PC-9 (cell line): ENCODE results near the gene KIFBP. TPM values are rescaled to one million over a fixed set of nuclear protein-coding genes. Genes with fewer than 3 reads are reported as not detected.

ENCODE experiments used
- BruUV-seq: library from RNA; stranded (reverse); fragments of 400-500 nt; replicated peaks from 2 replicates; lab custom pipeline; 2021; lab: Mats Ljungman, UMichigan
- CTCF ChIA-PET: fragments of 300-600 bp; sonication (Branson Sonifier 250); formaldehyde crosslinking; loops from one replicate; lab custom pipeline; 2022; ENCODE audit warnings: antibody characterized with exemption; lab: Charles Lee
- POLR2A ChIA-PET: fragments of 300-600 bp; sonication (Branson Sonifier 250); formaldehyde crosslinking; loops from one replicate; lab custom pipeline; 2022; ENCODE audit warnings: antibody characterized with exemption; ENCODE audit not compliant: unreplicated experiment; lab: Charles Lee
- DNase-seq, 2 experiments: peaks; one replicate each; pipeline versions ENCODE4 v3.0.0 to v3.0.0-alpha.2; 2015 to 2022; ENCODE audit warnings: mixed read lengths in 1 of 2
- H2AFZ ChIP-seq: fragments of 200-600 bp; sonication (generic); 2 replicates; pipeline ENCODE4 v1.8.1; 2017; ENCODE audit warnings: antibody characterized with exemption
- H3F3A ChIP-seq: fragments of 200-600 bp; sonication (generic); 2 replicates; pipeline ENCODE4 v1.8.1; 2017; ENCODE audit warnings: antibody characterized with exemption, mild to moderate bottlenecking, low read depth; ENCODE audit not compliant: insufficient read depth
- H3K27ac ChIP-seq: fragments of 200-600 bp; sonication (generic); 2 replicates; pipeline ENCODE4 v1.6.1; 2016; ENCODE audit warnings: mixed run types
- H3K27me3 ChIP-seq: fragments of 200-600 bp; sonication (generic); 2 replicates; pipeline ENCODE4 v1.6.1; 2016; ENCODE audit warnings: low read depth, mixed run types; ENCODE audit not compliant: insufficient read depth
- H3K36me3 ChIP-seq: fragments of 200-600 bp; sonication (generic); 2 replicates; pipeline ENCODE4 v1.6.1; 2016; ENCODE audit warnings: low read depth, mixed run types
- H3K4me1 ChIP-seq: fragments of 200-600 bp; sonication (generic); replicated peaks from 2 replicates; pipeline ENCODE4 v1.6.1; 2016; ENCODE audit warnings: mixed run types; ENCODE audit not compliant: insufficient read depth
- H3K4me2 ChIP-seq: fragments of 200-600 bp; sonication (generic); 2 replicates; pipeline ENCODE4 v1.6.1; 2017; ENCODE audit warnings: mixed run types
- H3K4me3 ChIP-seq: fragments of 200-600 bp; sonication (generic); 2 replicates; pipeline ENCODE4 v1.6.1; 2016; ENCODE audit warnings: mixed run types
- H3K79me2 ChIP-seq: fragments of 200-600 bp; sonication (generic); 2 replicates; pipeline ENCODE4 v1.6.1; 2017; ENCODE audit warnings: low read depth, mixed run types
- H3K9me2 ChIP-seq: fragments of 200-600 bp; sonication (generic); 2 replicates; pipeline ENCODE4 v1.8.1; 2017; ENCODE audit warnings: mild to moderate bottlenecking; ENCODE audit not compliant: insufficient read depth
- H3K9me3 ChIP-seq: fragments of 200-600 bp; sonication (generic); 2 replicates; pipeline ENCODE4 v1.8.1; 2016; ENCODE audit warnings: low read depth; ENCODE audit not compliant: insufficient read depth
- H4K20me1 ChIP-seq: fragments of 200-600 bp; sonication (generic); 2 replicates; pipeline ENCODE4 v1.8.1; 2017; ENCODE audit not compliant: insufficient read depth
- EZH2 ChIP-seq: fragments of 200-600 bp; sonication (generic); IDR thresholded peaks from 2 replicates; pipeline ENCODE4 v1.8.0; 2017; ENCODE audit warnings: antibody characterized with exemption, low read depth
- intact Hi-C: fragments of 100-400 bp; cut with micrococcal nuclease; formaldehyde crosslinking; loops from one replicate; pipeline ENCODE4 v1.10.0; 2022; ENCODE audit not compliant: unreplicated experiment
- total RNA-seq: library from RNA; stranded (reverse); gene quantifications from 2 replicates; pipeline ENCODE4 v1.2.3, GENCODE V29; 2021
- TF ChIP-seq, protein P1 (sequence below): fragments of 200-600 bp; sonication (generic); conservative IDR thresholded peaks from 2 replicates; pipeline ENCODE4 v1.6.1; 2017; ENCODE audit warnings: mixed run types, antibody characterized with exemption, mild to moderate bottlenecking, moderate library complexity

Gene KIFBP
- total RNA-seq, 1 experiment from 2014 or later: 30.1 TPM

DNA sequence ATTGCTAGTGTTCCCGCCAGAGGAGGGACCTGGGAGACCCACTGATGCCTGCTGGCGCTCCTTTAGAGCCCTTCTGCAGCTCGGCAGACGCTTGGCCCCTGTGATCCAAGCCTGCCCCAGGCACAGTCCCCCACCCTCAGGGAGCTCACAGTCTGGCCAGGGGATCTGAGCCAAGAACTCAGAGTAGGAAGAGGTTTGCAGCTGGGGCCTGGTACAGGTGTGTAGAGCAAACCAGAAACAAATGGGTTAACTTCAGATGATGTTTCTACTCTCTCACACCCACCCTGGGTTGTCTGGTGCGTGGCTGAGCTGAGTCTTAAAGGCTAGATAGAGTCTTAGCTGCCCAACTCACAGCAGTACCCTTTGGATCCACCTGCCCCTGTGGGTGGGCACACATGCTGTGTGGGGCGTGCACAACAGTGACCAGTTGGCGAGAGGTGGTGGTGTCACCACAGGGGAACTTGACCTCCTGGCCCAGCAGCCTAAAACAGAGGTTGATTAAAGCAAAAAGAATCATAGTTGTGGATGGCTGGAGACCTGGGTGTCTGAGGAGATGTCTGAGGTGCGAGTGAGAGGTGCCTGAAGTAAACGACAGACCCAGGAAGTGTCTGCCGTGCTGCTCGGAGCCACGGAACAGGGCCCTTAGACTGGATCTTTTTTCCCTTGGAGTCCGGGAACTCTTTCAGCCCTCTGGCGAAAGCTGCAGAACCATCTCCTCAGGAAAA is 68.1 kb downstream of the KIFBP start:
- DNase-seq: no peak

DNA sequence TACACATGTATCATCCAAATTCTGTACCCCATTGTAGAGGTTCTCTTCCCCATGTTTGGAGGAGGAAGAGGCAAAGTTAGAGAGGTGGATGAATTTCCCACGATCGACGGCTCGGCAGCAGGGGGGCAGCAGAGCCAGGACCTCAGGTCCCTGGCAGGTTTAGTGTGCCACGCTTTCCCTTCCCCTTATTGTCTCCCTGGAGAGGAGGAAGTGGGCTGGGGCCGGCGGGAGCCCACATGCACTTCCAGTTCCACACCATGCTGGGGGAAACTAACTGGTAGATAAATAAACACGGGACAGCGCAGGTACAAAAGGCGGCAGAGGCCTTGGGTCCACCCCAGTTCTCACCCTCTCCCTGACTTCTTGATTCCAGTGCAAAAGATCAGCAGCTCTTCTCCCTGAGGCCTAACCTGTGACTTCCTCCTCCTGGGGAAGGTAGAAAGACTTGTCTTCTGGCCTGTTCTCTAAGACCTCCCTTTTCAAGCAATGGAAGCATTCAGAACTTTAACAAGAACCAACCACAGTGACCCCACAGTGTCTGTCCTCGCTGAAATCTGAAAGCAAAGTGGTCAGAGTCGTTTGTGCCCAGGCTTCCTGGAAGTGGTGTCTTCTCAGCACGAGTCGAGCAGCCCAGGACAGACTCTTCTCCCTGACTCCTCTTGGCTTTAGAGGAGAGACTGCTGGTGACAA is 68.8 kb downstream of the KIFBP start:
- TF ChIP-seq EZH2: no peak
- TF ChIP-seq, protein P1, sequence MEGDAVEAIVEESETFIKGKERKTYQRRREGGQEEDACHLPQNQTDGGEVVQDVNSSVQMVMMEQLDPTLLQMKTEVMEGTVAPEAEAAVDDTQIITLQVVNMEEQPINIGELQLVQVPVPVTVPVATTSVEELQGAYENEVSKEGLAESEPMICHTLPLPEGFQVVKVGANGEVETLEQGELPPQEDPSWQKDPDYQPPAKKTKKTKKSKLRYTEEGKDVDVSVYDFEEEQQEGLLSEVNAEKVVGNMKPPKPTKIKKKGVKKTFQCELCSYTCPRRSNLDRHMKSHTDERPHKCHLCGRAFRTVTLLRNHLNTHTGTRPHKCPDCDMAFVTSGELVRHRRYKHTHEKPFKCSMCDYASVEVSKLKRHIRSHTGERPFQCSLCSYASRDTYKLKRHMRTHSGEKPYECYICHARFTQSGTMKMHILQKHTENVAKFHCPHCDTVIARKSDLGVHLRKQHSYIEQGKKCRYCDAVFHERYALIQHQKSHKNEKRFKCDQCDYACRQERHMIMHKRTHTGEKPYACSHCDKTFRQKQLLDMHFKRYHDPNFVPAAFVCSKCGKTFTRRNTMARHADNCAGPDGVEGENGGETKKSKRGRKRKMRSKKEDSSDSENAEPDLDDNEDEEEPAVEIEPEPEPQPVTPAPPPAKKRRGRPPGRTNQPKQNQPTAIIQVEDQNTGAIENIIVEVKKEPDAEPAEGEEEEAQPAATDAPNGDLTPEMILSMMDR: no peak
- H4K20me1 ChIP-seq: no peaks in the 10 kb centered on the region
- 0 out of 2 replicates have a peak, but pooled peaks cover 4% of the 10 kb centered on the region for H3K9me3 ChIP-seq
- peaks cover 32% of the 10 kb centered on the region for H3F3A ChIP-seq
- no peaks in the 10 kb centered on the region for H3K27me3 ChIP-seq
- H3K4me3 ChIP-seq: no peak overlapping the region
- peak overlapping the region; percentile 54; the same call in 1 of the 2 replicates for H2AFZ ChIP-seq
- ChIA-PET POLR2A (no interaction called here), CTCF (interaction anchor here (0.5 to 0.6 kb wide), 2 partner anchors 511 to 655 kb away, joined by 3 read pairs; no protein-coding TSS in a partner anchor)
- H3K4me2 ChIP-seq: peak overlapping the region; percentile 19; the same call in 1 of the 2 replicates
- H3K9me2 ChIP-seq: no peaks in the 10 kb centered on the region
- peak overlapping the region; percentile 51 for H3K27ac ChIP-seq
- peaks cover 39% of the 10 kb centered on the region for H3K4me1 ChIP-seq
- no TSS peak for BruUV-seq
- no peaks in the 10 kb centered on the region for H3K79me2 ChIP-seq
- DNase-seq: no peak
- intact Hi-C loops: no loop called here
- no peaks in the 10 kb centered on the region for H3K36me3 ChIP-seq

More for the DNA sequence above, 68.1 kb downstream of the KIFBP start:
- intact Hi-C loops: no loop called here
- Histone ChIP-seq H3K36me3 (no peaks in the 10 kb centered on the region), H3K27ac (no peak overlapping the region), H3K4me1 (peaks cover 32% of the 10 kb centered on the region), H3K9me2 (no peaks in the 10 kb centered on the region), H3K4me2 (no peak overlapping the region), H4K20me1 (no peaks in the 10 kb centered on the region), H3K4me3 (no peak overlapping the region), H3K27me3 (no peaks in the 10 kb centered on the region), H2AFZ (no peak overlapping the region), H3K79me2 (no peaks in the 10 kb centered on the region), H3K9me3 (no peaks in the 10 kb centered on the region), H3F3A (peaks cover 25% of the 10 kb centered on the region)
- no TSS peak for BruUV-seq
- POLR2A ChIA-PET: no interaction called here
- TF ChIP-seq EZH2: no peak
- TF ChIP-seq, protein P1: no peak
- CTCF ChIA-PET: interaction anchor here (0.6 kb wide), 1 partner anchor 656 kb away, joined by 3 read pairs; no protein-coding TSS in a partner anchor

DNA sequence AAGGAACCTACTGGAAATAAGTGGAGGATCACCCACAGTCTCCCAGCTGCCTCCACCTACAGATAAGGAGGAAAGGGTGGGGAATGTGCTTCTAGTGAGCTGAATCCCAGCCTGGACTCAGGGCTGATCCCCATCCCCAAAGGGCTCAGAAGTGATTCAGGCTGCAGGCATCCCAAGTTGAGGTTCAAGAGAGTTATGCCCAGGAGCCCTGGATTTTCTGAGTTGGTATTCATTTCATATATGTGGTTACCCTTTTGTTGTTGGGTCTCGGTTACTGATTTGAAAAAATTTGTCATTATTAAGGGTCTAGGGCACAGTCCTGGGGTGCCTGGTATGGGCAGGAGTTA is 69.3 kb downstream of the KIFBP start:
- no peaks in the 10 kb centered on the region for H3K27me3 ChIP-seq
- TF ChIP-seq, protein P1: no peak
- no peak for TF ChIP-seq EZH2

More for the DNA sequence above, 69.3 kb downstream of the KIFBP start:
- Histone ChIP-seq H4K20me1 (no peaks in the 10 kb centered on the region), H3K9me2 (no peaks in the 10 kb centered on the region), H3K27ac (peak overlapping the region; percentile 51), H3F3A (peaks cover 38% of the 10 kb centered on the region), H3K36me3 (no peaks in the 10 kb centered on the region), H2AFZ (peak overlapping the region; percentile 54; the same call in 1 of the 2 replicates), H3K4me3 (no peak overlapping the region), H3K79me2 (no peaks in the 10 kb centered on the region), H3K9me3 (peaks cover 9% of the 10 kb centered on the region; the same call in 1 of the 2 replicates), H3K4me1 (peaks cover 44% of the 10 kb centered on the region), H3K4me2 (peak overlapping the region; percentile 19; the same call in 1 of the 2 replicates)
- BruUV-seq: no TSS peak
- intact Hi-C loops: no loop called here
- POLR2A ChIA-PET: no interaction called here
- CTCF ChIA-PET: interaction anchor here (0.5 kb wide), 1 partner anchor 512 kb away, joined by 3 read pairs; no protein-coding TSS in a partner anchor
- DNase-seq: peak; percentile 43 to 66
